Adrenal gland (tissue), 12 donors: ENCODE measurements around the gene OMP. TPM values are rescaled to one million over a fixed set of nuclear protein-coding genes. Genes with fewer than 3 reads are reported as not detected.

ENCODE experiments used
- DNase-seq, 7 donors: peaks; one replicate each; pipeline ENCODE4 v3.0.0-alpha.2; 2019 to 2020
- H3K27ac ChIP-seq, 5 donors: fragments of 200-600 bp; sonication (generic) in 4 of 5; 1 replicate in 3 of 5; 2 replicates in 2 of 5; pipeline versions ENCODE4 v1.5.1 to v1.8.0; 2016 to 2020; ENCODE audit warnings: mild to moderate bottlenecking in 1 of 5
- H3K27me3 ChIP-seq: fragments of 200-600 bp; 2 replicates; pipeline ENCODE4 v1.8.0; 2021
- H3K36me3 ChIP-seq, 2 donors: fragments of 200-600 bp; replicated peaks in 1 of 2; 1 replicate in 1 of 2; 2 replicates in 1 of 2; pipeline versions ENCODE4 v1.5.1 to v1.8.0; 2018 to 2022
- H3K4me1 ChIP-seq, 2 donors: fragments of 200-600 bp; replicated peaks in 1 of 2; 1 replicate in 1 of 2; 2 replicates in 1 of 2; pipeline versions ENCODE4 v1.5.1 to v1.8.0; 2018 to 2021
- H3K4me3 ChIP-seq, 4 donors: fragments of 200-600 bp; sonication (generic) in 3 of 4; one replicate each; pipeline ENCODE4 v1.5.1; 2016 to 2018
- H3K9me3 ChIP-seq, 3 donors: fragments of 200-600 bp; sonication (generic) in 1 of 3; replicated peaks in 1 of 3; 1 replicate in 2 of 3; 2 replicates in 1 of 3; pipeline versions ENCODE4 v1.5.1 to v1.8.0; 2016 to 2021
- CTCF ChIP-seq, 6 experiments: fragments of 450-650 bp in 4 of 6; fragments of 200-600 bp in 2 of 6; sonication (generic) in 1 of 6; IDR thresholded peaks; 1 replicate in 5 of 6; 2 replicates in 1 of 6; pipeline versions ENCODE4 v1.5.1 to v1.8.0; 2016 to 2021; ENCODE audit warnings: antibody characterized with exemption in 6 of 6, mild to moderate bottlenecking in 2 of 6, moderate library complexity in 1 of 6
- POLR2A ChIP-seq, 2 donors: fragments of 450-650 bp; IDR thresholded peaks; one replicate each; pipeline ENCODE4 v1.6.1; 2017; ENCODE audit warnings: antibody characterized with exemption in 2 of 2, mild to moderate bottlenecking in 2 of 2, moderate library complexity in 1 of 2
- WGBS, 4 donors: extraction: QIAGEN DNeasy Blood & Tissue Kit in 2 of 4; methylation state at CpG; one replicate each; pipeline versions ENCODE4 v1.1.5 to v1.1.7; 2013 to 2017; 5-methylcytosine and 5-hydroxymethylcytosine counted together
- intact Hi-C, 2 donors: fragments of 100-400 bp; cut with DNase I; formaldehyde crosslinking; loops; one replicate each; pipeline versions ENCODE4 v1.14.1 to v1.15.0; 2022 to 2023
- polyA plus RNA-seq, 3 donors: library from polyadenylated mRNA; stranded (reverse); fragments of 200-250 nt in 2 of 3; fragments of 350-450 nt in 1 of 3; fragmentation: Illumina TruSeq in 1 of 3; extraction: RNeasy Lipid Tissue Mini Kit (QIAGEN cat#74804) in 1 of 3; gene quantifications; one replicate each; pipeline ENCODE4 v1.2.3, GENCODE V29; 2013 to 2014
- total RNA-seq, 9 donors: library from RNA; depleted of rRNA in 4 of 9; stranded (reverse); fragments of >200 nt in 4 of 9; fragments of 120-200 nt in 1 of 9; fragmentation: NEBNext Ultra II Directional in 1 of 9; extraction: Animal tissue kit (Norgen Biotek cat#: 25700) in 1 of 9; gene quantifications; one replicate each; pipeline versions ENCODE4 v1.1.0 to v1.2.4, GENCODE V29; 2013 to 2023
- donor health status: healthy with polysubstance abuse.
- donor health status: Bipolar disorder and iron deficiency.
- donor health status: DM: yes; HTN: yes; CAD: no.
- donor health status: DM: no; HTN: no; CAD: no.
- donor health status: DM: no; HTN: no; CAD: no.
- donor health status: DM: yes; HTN: yes; CAD: no.

The OMP gene
- total and polyA plus RNA-seq, 12 donors, result 0.50 to 1.6 (median 0.92) TPM; not detected in 9

- TF ChIP-seq POLR2A (IDR thresholded peaks at IDR 0.05) (no peak), CTCF (IDR thresholded peaks at IDR 0.05) (no peak)
- intact Hi-C loops, result loop anchor here in 1 of 2 donors (5.0 kb wide), 1 partner anchor 62 kb away; no protein-coding TSS in a partner anchor
- Histone ChIP-seq H3K27ac (peak overlapping the region in 4 of 5 donors; percentile 17 to 61 (median 48)), H3K27me3 (no peaks in the 10 kb centered on the region), H3K36me3 (no peaks in the 10 kb centered on the region), H3K4me3 (no peak overlapping the region), H3K9me3 (no peaks in the 10 kb centered on the region), H3K4me1 (peaks cover 54 to 69% of the 10 kb centered on the region in 2 donors)
- WGBS, 4 donors, result 62 to 90% (median 67%) methylated on average over 9 to 11 of the region's 11 CpGs
- peak in 6 of 7 donors; percentile 66 to 83 (median 74) for DNase-seq
Observed at GRCh38 chr11:77109236-77110019, 6.8 kb downstream of the OMP start.

- 74 to 90% (median 80%) methylated on average over 5 to 6 of the region's 6 CpGs for WGBS, 4 donors
Observed at GRCh38 chr11:77110836-77111235, 8.2 kb downstream of the OMP start.

GRCh38 chr11:77111277-77111676, 8.6 kb downstream of the OMP start:
- Histone ChIP-seq H3K4me1 (peaks cover 45 to 51% of the 10 kb centered on the region in 2 donors), H3K27me3 (no peaks in the 10 kb centered on the region), H3K36me3 (no peaks in the 10 kb centered on the region), H3K27ac (peak overlapping the region in 1 of 5 donors; percentile 22), H3K9me3 (no peaks in the 10 kb centered on the region), H3K4me3 (no peak overlapping the region)
- TF ChIP-seq POLR2A (IDR thresholded peaks at IDR 0.05) (no peak), CTCF (IDR thresholded peaks at IDR 0.05) (no peak)
- DNase-seq, result peak in 1 of 7 donors; percentile 46
- WGBS, 4 donors, result 33 to 53% (median 46%) methylated on average over 1 to 3 of the region's 3 CpGs
- intact Hi-C loops, result loop anchor here in 1 of 2 donors (5.0 kb wide), 1 partner anchor 64 kb away; no protein-coding TSS in a partner anchor

More at GRCh38 chr11:77110836-77111235, 8.2 kb downstream of the OMP start:
- no peaks in the 10 kb centered on the region for H3K9me3 ChIP-seq
- H3K27ac ChIP-seq, result peak overlapping the region in 2 of 5 donors; percentile 22 to 72
- H3K36me3 ChIP-seq, result no peaks in the 10 kb centered on the region
- no peak for DNase-seq
- TF ChIP-seq CTCF (IDR thresholded peaks at IDR 0.05) (no peak), POLR2A (IDR thresholded peaks at IDR 0.05) (no peak)
- H3K27me3 ChIP-seq, result no peaks in the 10 kb centered on the region
- intact Hi-C loops, result loop anchor here in 1 of 2 donors (5.0 kb wide), 1 partner anchor 64 kb away; no protein-coding TSS in a partner anchor
- H3K4me3 ChIP-seq, result no peak overlapping the region
- peaks cover 49 to 55% of the 10 kb centered on the region in 2 donors for H3K4me1 ChIP-seq

GRCh38 chr11:77111946-77112345, 9.3 kb downstream of the OMP start:
- Histone ChIP-seq H3K4me3 (no peak overlapping the region), H3K27ac (no peak overlapping the region), H3K36me3 (no peaks in the 10 kb centered on the region), H3K9me3 (no peaks in the 10 kb centered on the region), H3K27me3 (no peaks in the 10 kb centered on the region), H3K4me1 (peaks cover 40 to 44% of the 10 kb centered on the region in 2 donors)
- no peak for DNase-seq
- WGBS, 4 donors, result 84 to 97% (median 95%) methylated on average over 6 of the region's 6 CpGs
- intact Hi-C loops, result loop anchor here in 1 of 2 donors (5.0 kb wide), 1 partner anchor 65 kb away; no protein-coding TSS in a partner anchor
- TF ChIP-seq CTCF (IDR thresholded peaks at IDR 0.05), result no peak
- TF ChIP-seq POLR2A (IDR thresholded peaks at IDR 0.05), result no peak
